Stomach (tissue), 4 donors: ENCODE results near the gene ISG20L2.

Experiments
- EP300 ChIP-seq: sonication (generic); formaldehyde crosslinking; IDR thresholded peaks from one replicate; pipeline ENCODE4 v1.6.1; 2017; ENCODE audit warnings: antibody characterized with exemption
- POLR2A ChIP-seq, 4 donors: fragments of 450-650 bp; IDR thresholded peaks; one replicate each; pipeline ENCODE4 v1.6.1; 2016; ENCODE audit warnings: antibody characterized with exemption in 4 of 4, control low read depth in 2 of 4, mild to moderate bottlenecking in 1 of 4, moderate library complexity in 1 of 4
- POLR2AphosphoS5 ChIP-seq, 3 donors: sonication (generic); formaldehyde crosslinking; IDR thresholded peaks; one replicate each; pipeline ENCODE4 v1.6.1; 2016; ENCODE audit warnings: antibody characterized with exemption in 3 of 3
- TF ChIP-seq, protein P1 (sequence below), 7 experiments: fragments of 450-650 bp in 4 of 7; fragments of 200-600 bp in 3 of 7; sonication (generic) in 3 of 7; IDR thresholded peaks; one replicate each; pipeline ENCODE4 v1.5.1; 2016 to 2019; ENCODE audit warnings: antibody characterized with exemption in 7 of 7, control low read depth in 2 of 7, mild to moderate bottlenecking in 1 of 7

DNA sequence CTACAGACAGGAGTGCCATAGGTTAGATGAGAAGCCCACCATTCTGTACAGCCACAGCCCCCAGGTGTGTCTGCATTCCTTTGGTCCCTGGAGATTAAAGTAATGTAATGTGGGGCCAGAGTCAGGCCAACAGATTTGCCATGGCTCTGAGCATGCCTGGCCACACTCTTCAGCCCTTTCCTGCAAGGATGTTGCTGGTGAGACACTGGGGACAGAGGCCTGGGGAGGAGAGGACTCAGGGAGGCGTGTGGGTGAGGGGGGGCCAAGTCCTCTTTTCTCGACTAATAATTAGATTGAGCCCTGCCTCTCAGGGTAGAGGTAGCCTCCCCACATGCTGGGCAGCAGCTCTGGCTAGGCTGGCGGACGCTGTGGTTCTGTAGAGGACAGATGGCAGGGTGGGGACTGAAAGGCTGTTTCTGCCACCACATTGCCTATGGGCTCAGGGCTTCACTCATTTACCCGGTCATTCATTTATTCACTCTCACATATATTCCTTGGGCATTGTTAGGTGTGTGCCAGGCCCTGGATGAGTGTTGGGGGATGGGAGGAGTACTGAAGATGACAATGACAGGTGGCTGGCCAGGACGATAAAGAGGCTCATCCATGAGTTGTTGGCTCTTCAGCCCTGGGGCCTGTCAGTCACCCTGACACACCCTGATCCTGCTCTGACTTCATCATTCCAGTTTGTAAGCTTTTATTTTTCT is 31.7 kb upstream of the ISG20L2 start:
- TF ChIP-seq POLR2AphosphoS5 (IDR thresholded peaks at IDR 0.05) (no peak), POLR2A (IDR thresholded peaks at IDR 0.05) (no peak), EP300 (no peak)
- TF ChIP-seq, protein P1, sequence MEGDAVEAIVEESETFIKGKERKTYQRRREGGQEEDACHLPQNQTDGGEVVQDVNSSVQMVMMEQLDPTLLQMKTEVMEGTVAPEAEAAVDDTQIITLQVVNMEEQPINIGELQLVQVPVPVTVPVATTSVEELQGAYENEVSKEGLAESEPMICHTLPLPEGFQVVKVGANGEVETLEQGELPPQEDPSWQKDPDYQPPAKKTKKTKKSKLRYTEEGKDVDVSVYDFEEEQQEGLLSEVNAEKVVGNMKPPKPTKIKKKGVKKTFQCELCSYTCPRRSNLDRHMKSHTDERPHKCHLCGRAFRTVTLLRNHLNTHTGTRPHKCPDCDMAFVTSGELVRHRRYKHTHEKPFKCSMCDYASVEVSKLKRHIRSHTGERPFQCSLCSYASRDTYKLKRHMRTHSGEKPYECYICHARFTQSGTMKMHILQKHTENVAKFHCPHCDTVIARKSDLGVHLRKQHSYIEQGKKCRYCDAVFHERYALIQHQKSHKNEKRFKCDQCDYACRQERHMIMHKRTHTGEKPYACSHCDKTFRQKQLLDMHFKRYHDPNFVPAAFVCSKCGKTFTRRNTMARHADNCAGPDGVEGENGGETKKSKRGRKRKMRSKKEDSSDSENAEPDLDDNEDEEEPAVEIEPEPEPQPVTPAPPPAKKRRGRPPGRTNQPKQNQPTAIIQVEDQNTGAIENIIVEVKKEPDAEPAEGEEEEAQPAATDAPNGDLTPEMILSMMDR (IDR thresholded peaks at IDR 0.05), result no peak
